Smooth muscle cell (in vitro differentiated cells): ENCODE results near the gene EVPLL. TPM values are rescaled to one million over a fixed set of nuclear protein-coding genes. Genes with fewer than 3 reads are reported as not detected.
"Not testable (repeated sequence)": the region's sequence is repeated elsewhere in the genome, so short reads cannot be mapped to it uniquely, and the experiment has no call there.

Source experiments
- DNase-seq: peaks from one replicate; lab custom pipeline; 2025; ENCODE audit not compliant: unreplicated experiment; lab: John Stamatoyannopoulos, UW
- H2AFZ ChIP-seq: fragments of 200-600 bp; sonication (generic); 2 replicates; pipeline ENCODE4 v1.6.0; 2016; ENCODE audit warnings: antibody characterized with exemption, low read depth, mild to moderate bottlenecking
- H3F3A ChIP-seq: fragments of 200-600 bp; sonication (generic); 2 replicates; pipeline ENCODE4 v1.6.0; 2017; ENCODE audit warnings: antibody characterized with exemption, low read depth
- H3K27ac ChIP-seq: fragments of 200-600 bp; sonication (generic); 2 replicates; pipeline ENCODE4 v1.5.1; 2016; ENCODE audit warnings: low read depth, mild to moderate bottlenecking
- H3K27me3 ChIP-seq: fragments of 200-600 bp; sonication (generic); 2 replicates; pipeline ENCODE4 v1.6.1; 2016; ENCODE audit warnings: low read depth, mild to moderate bottlenecking
- H3K36me3 ChIP-seq: fragments of 200-600 bp; sonication (generic); 2 replicates; pipeline ENCODE4 v1.5.1; 2016; ENCODE audit warnings: low read depth
- H3K4me1 ChIP-seq: fragments of 200-600 bp; sonication (generic); 2 replicates; pipeline ENCODE4 v1.5.1; 2016; ENCODE audit warnings: low read depth
- H3K4me2 ChIP-seq: fragments of 200-600 bp; sonication (generic); 2 replicates; pipeline ENCODE4 v1.6.0; 2016; ENCODE audit warnings: mild to moderate bottlenecking
- H3K4me3 ChIP-seq: fragments of 200-600 bp; sonication (generic); 2 replicates; pipeline ENCODE4 v1.5.1; 2016; ENCODE audit warnings: mild to moderate bottlenecking
- H3K79me2 ChIP-seq: fragments of 200-600 bp; sonication (generic); 2 replicates; pipeline ENCODE4 v1.6.0; 2016; ENCODE audit warnings: low read depth, mild to moderate bottlenecking
- H3K9ac ChIP-seq: fragments of 200-600 bp; sonication (generic); 2 replicates; pipeline ENCODE4 v1.6.0; 2016; ENCODE audit warnings: low read depth
- H3K9me3 ChIP-seq: fragments of 200-600 bp; sonication (generic); replicated peaks from 2 replicates; pipeline ENCODE4 v1.5.1; 2016; ENCODE audit warnings: low read depth
- H4K20me1 ChIP-seq: fragments of 200-600 bp; sonication (generic); 2 replicates; pipeline ENCODE4 v1.6.0; 2016; ENCODE audit warnings: low read depth
- WGBS: methylation state at CpG from one replicate; pipeline ENCODE4 v1.1.7; 2016; ENCODE audit warnings: low lambda C conversion rate; 5-methylcytosine and 5-hydroxymethylcytosine counted together
- microRNA-seq: library from miRNA; unstranded; fragments of <30 nt; microRNA quantifications from one replicate; pipeline ENCODE4, GENCODE V29; 2016; ENCODE audit warnings: borderline number of aligned reads
- polyA plus RNA-seq: library from polyadenylated mRNA; unstranded; fragments of >200 nt; fragmentation: Nextera tagmentation; extraction: Ambion mirVana; gene quantifications from 2 replicates; pipeline ENCODE4 v1.2.1, GENCODE V29; 2016
- small RNA-seq: library from RNA; depleted of rRNA; stranded (forward); fragments of <200 nt; gene quantifications from one replicate; pipeline ENCODE3, GENCODE V24; 2014
- total RNA-seq: library from RNA; depleted of rRNA; stranded (reverse); fragments of >200 nt; gene quantifications from 2 replicates; pipeline ENCODE4 v1.2.3, GENCODE V29; 2014

The EVPLL gene
- total and polyA plus RNA-seq, 2 experiments from 2014 or later, result not detected

GRCh38 chr17:18425593-18425992 is 48.0 kb downstream of the EVPLL start:
- H3K27ac ChIP-seq, H3K79me2 ChIP-seq, H3F3A ChIP-seq, H3K27me3 ChIP-seq, H3K9me3 ChIP-seq, H2AFZ ChIP-seq, H3K36me3 ChIP-seq, DNase-seq, H3K4me3 ChIP-seq, H3K4me1 ChIP-seq, H3K9ac ChIP-seq, H4K20me1 ChIP-seq, H3K4me2 ChIP-seq: not testable (repeated sequence)
- WGBS, result no CpG with 5 or more reads among the region's 6 CpGs

GRCh38 chr17:18426639-18427038 is 49.1 kb downstream of the EVPLL start:
- DNase-seq, H3K9me3 ChIP-seq, H4K20me1 ChIP-seq, H3K9ac ChIP-seq, H3K27ac ChIP-seq, H3K36me3 ChIP-seq, H3K4me3 ChIP-seq, H3K27me3 ChIP-seq, H2AFZ ChIP-seq, H3K4me2 ChIP-seq, H3K79me2 ChIP-seq, H3K4me1 ChIP-seq, H3F3A ChIP-seq: not testable (repeated sequence)
- WGBS, result no CpG with 5 or more reads among the region's 16 CpGs

DNA sequence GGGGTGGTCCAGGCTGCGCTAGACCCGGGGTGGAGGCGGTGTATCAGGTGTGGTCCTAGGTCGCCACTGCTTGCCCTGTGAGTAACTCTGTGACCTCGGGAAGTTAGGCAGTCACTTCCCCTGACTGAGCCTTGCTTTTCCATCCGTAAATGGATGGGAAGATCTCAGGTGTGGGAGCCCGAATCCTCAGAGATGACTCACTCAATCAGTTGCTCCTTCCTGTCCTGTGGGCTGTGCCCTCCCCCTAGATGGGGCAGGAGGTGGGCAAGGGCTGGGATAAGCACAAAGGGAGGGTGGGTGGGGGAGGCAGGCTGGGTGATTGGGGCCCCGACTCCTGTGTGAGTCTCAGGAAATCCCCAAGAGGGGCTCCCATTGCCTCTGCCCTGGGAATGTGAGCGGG is 54.6 kb downstream of the EVPLL start:
- not testable (repeated sequence) for H3K27ac ChIP-seq, DNase-seq, H3K4me2 ChIP-seq, H4K20me1 ChIP-seq, H3K79me2 ChIP-seq, H3K9me3 ChIP-seq, H3K9ac ChIP-seq, H3K4me1 ChIP-seq, H3F3A ChIP-seq, H3K27me3 ChIP-seq, H2AFZ ChIP-seq, H3K36me3 ChIP-seq, H3K4me3 ChIP-seq
- WGBS, result no CpG with 5 or more reads among the region's 9 CpGs

Small RNAs within 50 kb of the gene (microRNA-seq; reads per million reads assigned to microRNA genes)
- not detected for gene MIR6778

Small RNAs within 50 kb of the gene (small RNA-seq; reads per million reads assigned to genes)
- gene AL353997.5 (not detected), gene YWHAEP2 (not detected)

Other genes with a start within 250 kb of the EVPLL start
- 93.1 and 97.9 TPM in 2 replicates for gene ALKBH5, start 193.9 kb upstream of the EVPLL start, total RNA-seq
- gene ALKBH5, start 193.9 kb upstream of the EVPLL start, polyA plus RNA-seq, result 114 and 119 TPM in 2 replicates
- 37.3 and 37.7 TPM in 2 replicates for gene LLGL1, start 152.1 kb upstream of the EVPLL start, total RNA-seq
- 6.7 and 8.5 TPM in 2 replicates for gene LLGL1, start 152.1 kb upstream of the EVPLL start, polyA plus RNA-seq
- 132 and 149 TPM in 2 replicates for gene FLII, start 119.0 kb upstream of the EVPLL start, total RNA-seq
- gene FLII, start 119.0 kb upstream of the EVPLL start, polyA plus RNA-seq, result 188 and 210 TPM in 2 replicates
- 10.4 and 12.0 TPM in 2 replicates for gene MIEF2, start 117.1 kb upstream of the EVPLL start, total RNA-seq
- gene MIEF2, start 117.1 kb upstream of the EVPLL start, polyA plus RNA-seq, result 13.5 and 14.3 TPM in 2 replicates
- 19.9 and 40.9 TPM in 2 replicates for gene TOP3A, start 62.8 kb upstream of the EVPLL start, total RNA-seq
- gene TOP3A, start 62.8 kb upstream of the EVPLL start, polyA plus RNA-seq, result 14.6 and 22.9 TPM in 2 replicates
- gene SMCR8, start 62.5 kb upstream of the EVPLL start, total RNA-seq, result 10.4 and 12.6 TPM in 2 replicates
- gene SMCR8, start 62.5 kb upstream of the EVPLL start, polyA plus RNA-seq, result 3.3 and 4.5 TPM in 2 replicates
- gene SHMT1, start 14.2 kb upstream of the EVPLL start, total RNA-seq, result 4.1 and 5.9 TPM in 2 replicates
- 8.5 and 10.3 TPM in 2 replicates for gene SHMT1, start 14.2 kb upstream of the EVPLL start, polyA plus RNA-seq
- 1.5 and 22.0 TPM in 2 replicates for gene LGALS9C, start 99.0 kb downstream of the EVPLL start, total RNA-seq
- 0.88 and 6.3 TPM in 2 replicates for gene LGALS9C, start 99.0 kb downstream of the EVPLL start, polyA plus RNA-seq